Hippocampal formation (tissue), 2 donors: Measurements from ENCODE around the gene PRAMEF18.
"Not testable (repeated sequence)": the region's sequence is repeated elsewhere in the genome, so short reads cannot be mapped to it uniquely, and the experiment has no call there.

Experiments used
- DNase-seq, 2 donors: peaks; one replicate each; lab custom pipeline; 2025; lab: John Stamatoyannopoulos, UW

Gene PRAMEF18

DNA sequence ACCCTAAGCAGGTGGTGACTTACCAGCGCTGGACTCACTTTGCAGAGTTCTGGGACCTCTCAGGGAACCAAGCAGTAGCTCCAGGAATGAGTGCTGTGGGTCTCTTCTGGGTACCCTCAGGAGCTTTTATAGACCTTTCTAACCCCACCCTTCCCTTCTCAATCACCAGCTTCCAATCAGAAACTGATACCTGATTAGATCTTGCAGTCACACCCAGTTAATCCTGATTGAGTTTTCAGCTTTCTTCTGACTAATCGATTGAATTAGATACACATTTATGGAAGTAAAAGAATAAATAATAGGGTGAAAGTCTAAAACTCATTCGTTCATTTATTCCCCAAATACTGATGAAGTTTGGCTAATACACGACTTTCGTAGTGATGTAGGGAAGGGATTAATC, 24.6 kb downstream of the PRAMEF18 start, which contains the start of gene PRAMEF13:
Gene PRAMEF13, minus strand, starts transcription at position 101 of the 400 bp plus-strand sequence. CDS start 1,820 bp downstream, outside the sequence.
- not testable (repeated sequence) for DNase-seq
